Esophagus squamous epithelium (tissue), 4 donors: ENCODE data around the gene RNASEH1.

Experiments used
- POLR2A ChIP-seq, 4 donors: fragments of 450-650 bp; IDR thresholded peaks; one replicate each; pipeline ENCODE4 v1.6.1; 2017; ENCODE audit warnings: antibody characterized with exemption in 4 of 4, mild to moderate bottlenecking in 4 of 4, moderate library complexity in 3 of 4
- TF ChIP-seq, protein P1 (sequence below), 6 experiments: fragments of 450-650 bp in 4 of 6; fragments of 200-600 bp in 2 of 6; sonication (generic) in 2 of 6; IDR thresholded peaks; one replicate each; pipeline ENCODE4 v1.5.1; 2016 to 2019; ENCODE audit warnings: antibody characterized with exemption in 6 of 6, mild to moderate bottlenecking in 4 of 6, moderate library complexity in 4 of 6

GRCh38 chr2:3543023-3543683 is 15.0 kb downstream of the RNASEH1 start:
- TF ChIP-seq POLR2A (IDR thresholded peaks at IDR 0.05) = no peak
- TF ChIP-seq, protein P1, sequence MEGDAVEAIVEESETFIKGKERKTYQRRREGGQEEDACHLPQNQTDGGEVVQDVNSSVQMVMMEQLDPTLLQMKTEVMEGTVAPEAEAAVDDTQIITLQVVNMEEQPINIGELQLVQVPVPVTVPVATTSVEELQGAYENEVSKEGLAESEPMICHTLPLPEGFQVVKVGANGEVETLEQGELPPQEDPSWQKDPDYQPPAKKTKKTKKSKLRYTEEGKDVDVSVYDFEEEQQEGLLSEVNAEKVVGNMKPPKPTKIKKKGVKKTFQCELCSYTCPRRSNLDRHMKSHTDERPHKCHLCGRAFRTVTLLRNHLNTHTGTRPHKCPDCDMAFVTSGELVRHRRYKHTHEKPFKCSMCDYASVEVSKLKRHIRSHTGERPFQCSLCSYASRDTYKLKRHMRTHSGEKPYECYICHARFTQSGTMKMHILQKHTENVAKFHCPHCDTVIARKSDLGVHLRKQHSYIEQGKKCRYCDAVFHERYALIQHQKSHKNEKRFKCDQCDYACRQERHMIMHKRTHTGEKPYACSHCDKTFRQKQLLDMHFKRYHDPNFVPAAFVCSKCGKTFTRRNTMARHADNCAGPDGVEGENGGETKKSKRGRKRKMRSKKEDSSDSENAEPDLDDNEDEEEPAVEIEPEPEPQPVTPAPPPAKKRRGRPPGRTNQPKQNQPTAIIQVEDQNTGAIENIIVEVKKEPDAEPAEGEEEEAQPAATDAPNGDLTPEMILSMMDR (IDR thresholded peaks at IDR 0.05) = no peak
